ENCODE results near the gene ZBED3.

Gene ZBED3

GRCh38 chr5:77066823-77067442 lies 20.2 kb downstream of the ZBED3 start:
- Histone ChIP-seq H3K4me1 (ENCODE audit: insufficient read depth, poor library complexity, severe bottlenecking) (no peaks in the 10 kb centered on the region), H3K4me3 (ENCODE audit: severe bottlenecking) (no peak overlapping the region), H3K27ac (ENCODE audit: poor library complexity, severe bottlenecking) (no peak overlapping the region), H3K27me3 (ENCODE audit: insufficient read depth, poor library complexity, severe bottlenecking) (no peaks in the 10 kb centered on the region), H3K9me3 (ENCODE audit: severe bottlenecking) (no peaks in the 10 kb centered on the region), H3K36me3 (ENCODE audit: low read depth) (peaks cover 59% of the 10 kb centered on the region)
- no peak for TF ChIP-seq CTCF (IDR thresholded peaks at IDR 0.05; ENCODE audit: poor library complexity, severe bottlenecking)
- peak; percentile 85 for ATAC-seq (ENCODE audit: low read depth)
- DNase-seq (ENCODE audit: low spot score) = no peak

- no peak for TF ChIP-seq CTCF (IDR thresholded peaks at IDR 0.05; ENCODE audit: poor library complexity, severe bottlenecking)
- Histone ChIP-seq H3K27me3 (ENCODE audit: insufficient read depth, poor library complexity, severe bottlenecking) (no peaks in the 10 kb centered on the region), H3K4me1 (ENCODE audit: insufficient read depth, poor library complexity, severe bottlenecking) (no peaks in the 10 kb centered on the region), H3K36me3 (ENCODE audit: low read depth) (peaks cover 67% of the 10 kb centered on the region), H3K9me3 (ENCODE audit: severe bottlenecking) (no peaks in the 10 kb centered on the region), H3K4me3 (ENCODE audit: severe bottlenecking) (no peak overlapping the region), H3K27ac (ENCODE audit: poor library complexity, severe bottlenecking) (no peak overlapping the region)
- ATAC-seq (ENCODE audit: low read depth) = no peak
- no peak for DNase-seq (ENCODE audit: low spot score)
Observed at GRCh38 chr5:77066184-77066583, 20.9 kb downstream of the ZBED3 start.

- ATAC-seq (ENCODE audit: low read depth) (no peak), DNase-seq (ENCODE audit: low spot score) (no peak)
- no peaks in the 10 kb centered on the region for H3K9me3 ChIP-seq (ENCODE audit: severe bottlenecking)
- no peaks in the 10 kb centered on the region for H3K4me1 ChIP-seq (ENCODE audit: insufficient read depth, poor library complexity, severe bottlenecking)
- no peak overlapping the region for H3K4me3 ChIP-seq (ENCODE audit: severe bottlenecking)
- no peak for TF ChIP-seq CTCF (IDR thresholded peaks at IDR 0.05; ENCODE audit: poor library complexity, severe bottlenecking)
- no peaks in the 10 kb centered on the region for H3K27me3 ChIP-seq (ENCODE audit: insufficient read depth, poor library complexity, severe bottlenecking)
- peaks cover 76% of the 10 kb centered on the region for H3K36me3 ChIP-seq (ENCODE audit: low read depth)
- no peak overlapping the region for H3K27ac ChIP-seq (ENCODE audit: poor library complexity, severe bottlenecking)
Observed at GRCh38 chr5:77065256-77065655, 21.8 kb downstream of the ZBED3 start.

DNA sequence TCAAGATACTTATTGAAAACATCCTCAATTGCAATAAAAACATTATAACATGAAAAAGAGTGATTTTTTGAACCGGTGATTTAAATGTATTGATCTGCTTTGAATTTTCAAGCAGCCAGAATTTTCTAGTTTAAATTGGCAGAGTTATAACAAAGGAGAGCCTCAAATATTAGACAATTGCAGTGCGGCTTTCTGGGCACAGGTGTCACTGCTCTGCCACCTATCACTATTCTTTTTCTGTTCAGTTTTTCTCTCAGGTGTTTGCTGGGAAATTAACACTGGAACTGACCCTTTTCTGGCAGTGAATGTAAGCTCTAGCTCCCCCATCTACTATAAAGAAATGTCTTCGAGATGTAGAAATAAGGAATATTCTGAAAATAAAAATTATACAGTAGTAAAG lies 23.0 kb downstream of the ZBED3 start:
- TF ChIP-seq CTCF (IDR thresholded peaks at IDR 0.05; ENCODE audit: poor library complexity, severe bottlenecking) = peak; percentile 33
- H3K27me3 ChIP-seq (ENCODE audit: insufficient read depth, poor library complexity, severe bottlenecking) = no peaks in the 10 kb centered on the region
- no peaks in the 10 kb centered on the region for H3K4me1 ChIP-seq (ENCODE audit: insufficient read depth, poor library complexity, severe bottlenecking)
- no peak overlapping the region for H3K4me3 ChIP-seq (ENCODE audit: severe bottlenecking)
- no peak overlapping the region for H3K27ac ChIP-seq (ENCODE audit: poor library complexity, severe bottlenecking)
- peaks cover 88% of the 10 kb centered on the region for H3K36me3 ChIP-seq (ENCODE audit: low read depth)
- H3K9me3 ChIP-seq (ENCODE audit: severe bottlenecking) = no peaks in the 10 kb centered on the region
- no peak for ATAC-seq (ENCODE audit: low read depth)
- DNase-seq (ENCODE audit: low spot score) = no peak

- Histone ChIP-seq H3K9me3 (ENCODE audit: severe bottlenecking) (no peaks in the 10 kb centered on the region), H3K36me3 (ENCODE audit: low read depth) (peaks cover 71% of the 10 kb centered on the region), H3K27ac (ENCODE audit: poor library complexity, severe bottlenecking) (no peak overlapping the region), H3K27me3 (ENCODE audit: insufficient read depth, poor library complexity, severe bottlenecking) (no peaks in the 10 kb centered on the region), H3K4me3 (ENCODE audit: severe bottlenecking) (no peak overlapping the region), H3K4me1 (ENCODE audit: insufficient read depth, poor library complexity, severe bottlenecking) (no peaks in the 10 kb centered on the region)
- no peak for ATAC-seq (ENCODE audit: low read depth)
- TF ChIP-seq CTCF (IDR thresholded peaks at IDR 0.05; ENCODE audit: poor library complexity, severe bottlenecking) = no peak
- no peak for DNase-seq (ENCODE audit: low spot score)
Observed at GRCh38 chr5:77046416-77047073, 40.5 kb downstream of the ZBED3 start.
